Measurements from ENCODE around the gene ENTPD5. TPM values are rescaled to one million over a fixed set of nuclear protein-coding genes. Genes with fewer than 3 reads are reported as not detected.
"Not testable (repeated sequence)": the region's sequence is repeated elsewhere in the genome, so short reads cannot be mapped to it uniquely, and the experiment has no call there.

ENTPD5 gene
- total RNA-seq, 1 donor from 2014 or later: 6.9 TPM

DNA sequence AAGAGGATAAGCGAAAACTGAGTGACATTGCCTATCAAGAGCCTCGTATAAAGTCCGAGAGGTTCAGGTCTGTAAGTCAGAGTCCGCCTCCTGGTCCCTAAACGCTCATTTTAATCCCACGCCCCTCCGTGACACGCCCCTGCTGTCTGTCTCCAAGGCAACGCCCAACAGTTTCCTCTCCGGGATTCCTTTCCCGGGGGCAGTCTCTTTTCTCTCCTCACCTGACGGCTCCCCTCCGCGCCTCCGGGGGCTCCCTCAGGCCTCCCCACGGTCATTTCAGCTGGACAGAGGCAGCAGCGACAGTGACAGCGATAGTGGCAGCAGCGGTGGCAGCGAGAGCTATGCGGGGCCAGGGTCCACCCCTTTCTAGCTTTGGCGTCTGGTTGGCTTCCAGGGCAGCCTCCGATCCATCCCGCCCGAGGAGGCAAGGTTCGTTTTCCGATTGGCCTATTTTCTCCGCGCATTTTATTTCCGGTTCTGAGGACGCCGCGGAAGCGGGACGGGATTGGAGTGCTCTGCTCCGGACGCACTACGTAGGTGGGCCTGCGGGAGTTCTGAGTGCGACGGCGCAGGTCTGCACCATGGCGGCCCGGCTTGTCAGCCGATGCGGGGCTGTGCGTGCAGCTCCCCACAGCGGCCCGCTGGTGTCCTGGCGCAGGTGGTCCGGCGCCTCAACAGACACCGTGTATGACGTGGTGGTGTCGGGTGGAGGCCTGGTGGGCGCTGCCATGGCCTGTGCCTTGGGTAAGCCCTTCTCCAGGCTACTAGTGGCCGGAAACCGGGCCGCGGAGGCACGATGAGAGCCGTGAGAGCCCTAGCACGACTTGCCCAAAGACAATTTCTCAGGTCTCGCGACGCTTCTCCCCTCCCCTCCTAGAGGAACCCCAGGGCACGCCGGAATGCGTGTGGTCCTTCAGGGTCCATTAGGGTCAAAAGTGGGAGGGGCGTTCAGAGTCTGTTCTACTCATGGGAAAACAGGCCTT, 69.0 kb downstream of the ENTPD5 start, which contains the start of the genes COQ6 and FAM161B:
Gene COQ6 (plus strand): TSS at position 551 of the 983 bp plus-strand sequence. CDS start 31 bp downstream, at position 582.
Gene FAM161B (minus strand): TSS at position 343 of the 983 bp plus-strand sequence. CDS start 68 bp downstream, at position 275.
- peak; percentile 98 for ATAC-seq
- DNase-seq: peak; percentile 95
- intact Hi-C loops (cut with micrococcal nuclease): no loop called here

DNA sequence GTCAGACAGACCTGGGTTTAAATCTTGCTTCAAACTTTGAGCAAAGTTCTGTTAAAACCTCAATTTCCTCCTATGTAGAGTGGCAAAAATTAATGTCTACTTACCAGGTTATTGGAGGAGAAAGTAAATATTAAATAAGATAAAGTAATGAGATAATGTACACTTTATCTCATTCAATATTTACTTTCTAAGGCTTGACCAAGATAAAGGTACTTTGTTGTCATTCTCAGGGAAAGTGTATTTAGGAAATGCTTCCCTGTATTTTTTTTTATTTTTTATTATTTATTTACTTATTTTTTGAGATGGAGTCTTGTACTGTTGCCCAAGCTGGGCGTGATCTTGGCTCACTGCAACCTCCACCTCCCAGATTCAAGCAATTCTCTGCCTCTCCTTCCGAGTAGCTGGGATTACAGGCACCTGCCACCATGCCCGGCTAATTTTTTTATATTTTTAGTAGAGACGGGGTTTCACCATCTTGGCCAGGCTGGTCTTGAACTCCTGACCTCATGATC, 73.9 kb downstream of the ENTPD5 start:
- intact Hi-C loops (cut with micrococcal nuclease): no loop called here
- no peak for DNase-seq
- ATAC-seq: no peak

DNA sequence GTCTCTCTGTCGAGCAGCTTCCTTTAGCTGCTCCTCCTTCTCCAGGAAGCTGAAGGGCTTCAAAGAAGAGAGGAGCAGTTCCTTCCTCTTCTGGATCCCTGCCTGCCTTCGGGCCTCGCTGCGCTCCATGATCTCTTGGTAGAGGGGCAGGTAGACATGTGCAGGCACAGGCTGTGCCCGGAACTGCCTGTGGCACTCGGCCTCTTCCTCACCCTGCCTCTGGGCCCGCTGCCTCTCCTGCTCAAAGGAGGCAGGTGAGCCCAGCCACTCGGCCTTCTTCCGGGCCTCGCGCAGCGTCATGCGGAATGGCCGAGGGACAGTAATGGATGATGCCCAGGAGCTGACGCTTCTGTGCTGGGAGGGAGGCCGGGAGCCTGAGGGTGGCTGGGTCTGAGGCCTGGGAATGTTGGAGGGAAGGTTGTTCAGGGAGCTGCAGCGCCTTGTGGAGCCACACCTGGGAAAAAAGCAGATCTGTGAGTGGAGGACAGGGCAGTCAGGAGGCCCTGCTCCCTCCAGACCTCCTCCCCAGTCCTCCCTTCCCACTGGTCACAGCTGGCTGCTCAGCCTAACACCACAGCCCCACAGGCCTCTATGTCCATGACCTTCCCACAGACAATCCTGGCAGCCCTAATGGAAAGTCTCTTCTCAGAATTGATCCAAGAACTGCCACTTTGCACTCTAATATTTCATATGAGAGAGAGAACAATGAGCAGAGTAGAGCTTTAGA, 74.5 kb downstream of the ENTPD5 start:
- ATAC-seq: no peak
- intact Hi-C loops (cut with micrococcal nuclease): no loop called here

GRCh38 chr14:73943083-73943482, 76.0 kb downstream of the ENTPD5 start:
- no peak for DNase-seq
- peak; percentile 73 for ATAC-seq
- intact Hi-C loops (cut with micrococcal nuclease): no loop called here

More for the DNA sequence above, 74.5 kb downstream of the ENTPD5 start:
- DNase-seq: no peak

DNA sequence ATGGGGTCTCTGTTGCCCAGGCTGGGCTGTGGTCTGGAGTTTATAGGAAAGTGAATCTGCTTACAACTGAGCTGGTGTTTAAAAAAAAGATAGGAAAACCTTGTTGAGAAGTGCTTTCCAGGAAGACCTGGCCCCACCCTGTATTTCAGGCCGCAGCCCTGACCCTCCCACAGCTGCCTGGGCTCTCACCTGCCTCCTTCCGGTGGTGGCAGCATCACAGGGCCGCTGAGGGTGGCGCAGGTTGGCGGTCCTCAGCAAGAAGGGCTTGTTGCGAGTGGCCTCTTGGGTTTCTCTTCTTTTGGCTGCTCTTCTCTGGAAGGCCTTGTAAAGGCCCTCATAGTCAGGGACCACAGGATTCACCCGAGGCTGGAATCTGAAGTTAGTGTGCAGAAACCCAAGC, 76.9 kb downstream of the ENTPD5 start:
- intact Hi-C loops (cut with micrococcal nuclease): no loop called here
- no peak for DNase-seq
- ATAC-seq: no peak

GRCh38 chr14:73937012-73937411, 82.1 kb downstream of the ENTPD5 start:
- intact Hi-C loops (cut with micrococcal nuclease): no loop called here
- peak; percentile 58 for ATAC-seq
- no peak for DNase-seq

DNA sequence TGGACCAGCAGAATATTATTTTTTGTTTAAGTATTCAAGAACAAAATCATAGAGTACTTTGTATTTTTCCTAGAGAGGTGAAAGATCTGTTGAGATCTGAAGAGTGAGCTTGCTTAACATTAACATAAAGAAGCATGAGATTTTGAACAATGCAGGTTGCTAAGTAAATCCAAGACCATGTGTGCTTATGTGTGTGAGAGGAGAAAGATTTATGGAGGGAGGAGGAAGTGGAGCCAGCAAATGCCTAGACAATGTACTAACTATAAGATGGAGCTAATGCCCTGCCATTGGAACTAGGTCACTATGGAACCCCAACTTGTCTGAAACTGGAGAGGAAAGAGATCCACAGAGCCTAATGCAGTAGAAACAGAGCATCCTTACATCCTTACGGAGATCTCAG, 82.5 kb downstream of the ENTPD5 start:
- DNase-seq (no peak), ATAC-seq (no peak)
- intact Hi-C loops (cut with micrococcal nuclease): no loop called here

DNA sequence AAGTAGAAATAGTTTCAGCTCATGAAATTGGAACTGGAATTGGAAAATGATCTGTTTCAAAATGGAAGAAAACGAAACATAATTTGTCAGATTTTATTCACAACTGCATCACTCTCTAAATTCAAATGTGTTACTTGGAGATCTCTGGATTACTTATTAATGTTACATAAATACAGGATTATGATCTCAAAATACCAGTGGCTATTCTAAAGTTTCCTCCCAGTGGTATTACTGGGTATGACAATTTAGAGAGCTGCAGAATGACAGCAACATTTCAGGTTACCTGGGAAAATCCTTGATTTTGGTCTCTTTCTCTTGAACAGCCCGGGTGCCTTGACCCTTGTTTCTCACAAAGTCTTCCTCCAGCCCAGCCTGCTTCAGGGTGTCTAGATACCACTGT, 83.4 kb downstream of the ENTPD5 start:
- DNase-seq: no peak
- no peak for ATAC-seq
- intact Hi-C loops (cut with micrococcal nuclease): no loop called here

- DNase-seq (no peak), ATAC-seq (no peak)
- intact Hi-C loops (cut with micrococcal nuclease): no loop called here
These were observed 94.8 kb downstream of the ENTPD5 start for GRCh38 chr14:73924337-73924736.

DNA sequence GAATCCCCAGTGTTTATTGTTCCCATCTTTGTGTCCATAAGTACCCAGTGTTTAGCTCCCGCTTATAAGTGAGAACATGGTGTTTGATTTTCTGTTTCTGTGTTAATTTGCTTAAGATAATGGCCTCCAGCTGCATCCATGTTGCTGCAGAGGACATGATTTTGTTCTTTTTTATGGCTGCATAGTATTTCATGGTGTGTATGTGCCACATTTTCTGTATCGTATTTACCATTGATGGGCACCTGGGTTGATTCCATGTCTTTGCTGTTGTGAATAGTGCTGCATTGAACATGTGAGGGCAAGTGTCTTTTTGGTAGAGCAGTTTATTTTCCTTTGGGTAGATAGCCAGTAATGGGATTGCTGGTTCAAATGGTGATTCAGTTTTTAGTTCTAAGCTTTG, 99.6 kb downstream of the ENTPD5 start:
- ATAC-seq; DNase-seq; intact Hi-C loops (cut with micrococcal nuclease): not testable (repeated sequence)

GRCh38 chr14:73916324-73916723, 102.8 kb downstream of the ENTPD5 start:
- ATAC-seq: no peak

GRCh38 chr14:73913256-73913655, 105.8 kb downstream of the ENTPD5 start:
- DNase-seq (no peak), ATAC-seq (no peak)
- intact Hi-C loops (cut with micrococcal nuclease): no loop called here

More at GRCh38 chr14:73916324-73916723, 102.8 kb downstream of the ENTPD5 start:
- DNase-seq: no peak
- intact Hi-C loops (cut with micrococcal nuclease): no loop called here

DNA sequence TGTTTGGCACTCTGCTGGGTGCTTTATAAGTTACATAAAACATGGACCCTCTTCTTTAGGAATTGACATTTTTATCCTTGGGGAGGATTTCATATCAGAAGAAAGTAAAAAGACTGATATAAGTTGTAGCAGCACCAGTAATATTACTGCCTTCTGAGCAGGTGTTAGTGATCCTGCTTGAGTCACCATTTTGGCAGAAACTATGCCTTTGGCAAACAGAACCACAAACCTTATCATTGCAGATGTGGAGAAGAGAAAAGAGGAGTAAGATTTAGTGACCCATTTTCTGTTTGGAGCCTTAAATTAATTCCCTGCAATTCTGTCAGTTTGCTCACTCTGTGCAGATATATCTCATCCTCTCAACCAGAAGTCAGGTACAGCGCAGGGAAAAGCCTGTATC, 109.4 kb downstream of the ENTPD5 start:
- no peak for DNase-seq
- intact Hi-C loops (cut with micrococcal nuclease): no loop called here
- peak; percentile 37 for ATAC-seq

Other genes starting within 250 kb of the ENTPD5 start
- gene PTGR2, start 167.5 kb downstream of the ENTPD5 start, total RNA-seq: 38.4 TPM
- 18.5 TPM for gene ZNF410, start 132.4 kb downstream of the ENTPD5 start, total RNA-seq
- gene FAM161B, start 69.2 kb downstream of the ENTPD5 start, total RNA-seq: 3.8 TPM
- 50.7 TPM for gene COQ6, start 69.0 kb downstream of the ENTPD5 start, total RNA-seq
- gene BBOF1, start 61 bp upstream of the ENTPD5 start, total RNA-seq: 2.5 TPM
- gene ALDH6A1, start 65.2 kb upstream of the ENTPD5 start, total RNA-seq: 59.8 TPM
- 6.9 TPM for gene LIN52, start 65.7 kb upstream of the ENTPD5 start, total RNA-seq
- not detected for gene VSX2, start 220.2 kb upstream of the ENTPD5 start, total RNA-seq